Fibroblast of skin of abdomen (primary cell): Measurements from ENCODE around the gene SMTNL2.
"Not testable (repeated sequence)": the region's sequence is repeated elsewhere in the genome, so short reads cannot be mapped to it uniquely, and the experiment has no call there.

Experiments
- DNase-seq: peaks from one replicate; pipeline ENCODE4 v3.0.0-alpha.2; 2013

The SMTNL2 gene

DNA sequence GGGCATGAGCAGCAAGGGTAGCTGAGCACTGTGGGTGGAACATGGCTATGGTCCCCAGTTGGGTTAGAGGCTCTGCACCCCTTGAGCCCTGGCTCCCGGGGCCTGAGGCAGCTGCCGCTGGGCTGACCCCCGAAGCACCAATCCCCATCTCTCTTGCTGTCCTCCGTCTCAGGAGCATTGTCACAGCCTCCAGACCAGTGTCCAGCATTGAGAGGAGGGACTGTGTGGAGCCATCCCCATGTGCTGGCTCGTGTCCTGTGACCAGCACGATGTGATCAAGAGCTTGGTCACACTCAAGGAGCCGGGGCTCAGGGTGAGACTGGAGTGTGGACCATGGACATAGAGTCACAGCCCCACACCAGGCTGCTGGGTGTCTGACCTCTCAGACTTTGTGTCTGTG is 2.9 kb downstream of the SMTNL2 start:
- DNase-seq: no peak

DNA sequence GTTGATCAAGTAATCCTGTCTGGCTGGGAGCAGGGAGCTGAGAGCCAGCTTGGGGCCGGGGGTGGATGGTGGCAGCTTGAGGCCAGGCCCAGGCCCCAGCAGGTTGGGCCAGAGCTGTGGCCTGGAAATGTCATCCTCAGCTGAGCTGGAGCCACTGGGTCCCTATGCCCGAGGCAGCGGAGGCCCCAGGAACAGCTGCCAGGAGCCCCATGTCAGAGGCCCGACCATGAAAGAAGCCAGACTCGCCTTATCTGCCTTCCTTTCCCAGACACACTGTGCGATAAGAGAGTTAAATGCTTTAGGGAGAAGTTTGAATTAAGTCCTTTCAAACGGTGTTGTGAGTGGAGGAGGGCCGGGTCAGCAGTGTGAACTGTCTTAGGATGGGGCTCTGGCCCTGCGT is 3.5 kb downstream of the SMTNL2 start:
- no peak for DNase-seq

DNA sequence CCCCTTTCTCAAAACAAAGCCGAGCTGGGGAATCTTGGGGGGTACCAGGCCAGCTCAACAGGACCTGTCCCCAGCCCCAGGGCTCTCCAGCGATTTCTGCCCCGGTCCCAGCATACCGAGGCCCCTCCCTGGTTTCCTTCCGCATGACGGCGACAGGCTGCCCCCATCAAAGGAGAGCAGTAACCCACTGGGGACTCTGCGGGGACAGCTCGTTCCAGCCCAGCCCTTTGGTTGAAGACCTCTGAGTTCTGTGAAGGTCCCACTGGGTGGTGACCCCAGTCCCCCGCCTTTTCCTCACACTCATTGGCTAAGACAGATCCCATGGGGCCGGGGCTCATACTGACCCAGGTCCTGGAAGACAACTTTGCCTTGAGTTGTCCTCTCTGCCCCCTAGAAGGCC is 4.1 kb downstream of the SMTNL2 start:
- DNase-seq: no peak

DNA sequence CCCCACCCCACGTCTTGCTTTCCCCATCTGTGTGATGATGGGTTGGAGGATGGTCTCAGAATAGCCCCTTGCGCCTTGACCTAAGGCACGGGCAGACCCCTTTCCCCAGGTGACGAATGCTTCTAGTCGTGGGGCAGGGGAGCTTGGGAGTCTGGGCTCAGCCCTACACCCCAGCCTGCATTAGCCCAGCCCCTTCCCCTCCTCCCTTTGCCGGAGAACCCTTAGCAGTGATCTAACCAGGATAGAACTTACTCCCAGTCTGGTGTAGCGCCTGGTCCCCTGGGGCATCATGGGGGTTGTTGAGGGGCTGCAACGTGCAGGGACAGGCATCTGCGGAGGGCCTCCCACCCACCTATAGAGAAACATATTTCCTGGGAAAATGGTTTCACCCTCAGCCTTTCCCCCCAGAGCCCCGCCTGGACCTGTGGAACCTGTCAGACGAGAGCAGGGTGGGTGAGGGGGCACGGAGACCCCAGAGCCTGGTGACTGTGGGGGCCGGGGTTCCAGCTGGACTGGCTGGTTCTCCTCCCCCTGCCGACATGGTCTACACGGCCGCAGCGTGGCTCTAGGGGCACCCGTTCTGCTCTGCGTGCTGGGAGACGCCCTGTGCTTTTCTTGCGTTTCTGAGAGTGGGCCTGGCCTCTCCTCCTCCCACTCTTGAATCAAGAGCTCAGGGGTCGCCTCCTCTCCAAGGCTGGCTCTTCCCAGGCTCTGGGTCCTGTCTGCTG is 4.7 kb downstream of the SMTNL2 start:
- no peak for DNase-seq

DNA sequence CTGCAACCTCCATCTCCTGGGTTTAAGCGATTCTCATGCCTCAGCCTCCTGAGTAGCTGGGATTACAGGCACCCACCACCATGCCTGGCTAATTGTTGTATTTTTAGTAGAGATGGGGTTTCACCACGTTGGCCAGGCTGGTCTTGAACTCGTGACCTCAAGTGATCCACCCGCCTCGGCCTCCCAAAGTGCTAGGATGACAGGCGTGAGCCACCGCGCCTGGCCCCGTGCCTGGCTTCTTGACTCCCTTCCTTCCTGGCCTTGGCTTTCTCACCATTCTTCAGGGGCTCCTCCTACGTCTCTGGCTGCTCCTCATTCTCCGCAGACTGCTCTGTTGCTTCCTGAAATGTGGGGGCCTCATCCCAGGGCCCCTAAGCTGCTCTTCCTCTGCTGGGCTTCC is 5.7 kb downstream of the SMTNL2 start:
- DNase-seq: not testable (repeated sequence)

DNA sequence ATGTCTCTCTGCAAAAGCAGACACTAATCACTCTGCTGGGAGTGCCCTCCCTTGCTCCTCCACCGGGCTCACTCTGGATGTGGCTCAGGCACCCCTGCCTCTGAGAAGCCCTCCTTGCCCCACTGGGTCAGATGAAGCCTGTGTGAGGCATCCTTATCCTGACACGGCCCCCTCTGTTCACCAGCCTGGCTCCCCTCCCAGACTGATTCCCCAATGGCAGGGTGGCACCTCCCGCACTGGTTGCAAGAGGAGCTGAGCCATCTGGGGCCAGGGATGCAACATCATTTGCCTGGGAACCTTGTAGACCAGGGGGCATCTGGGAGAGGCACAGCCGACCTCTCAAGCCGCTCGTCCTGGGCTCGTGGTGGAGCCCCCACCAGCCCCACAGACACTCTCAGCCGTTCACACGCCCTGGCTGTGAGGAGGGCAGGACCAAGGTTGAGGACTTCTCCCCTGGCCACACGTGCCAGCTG is 6.7 kb downstream of the SMTNL2 start:
- DNase-seq: no peak

DNA sequence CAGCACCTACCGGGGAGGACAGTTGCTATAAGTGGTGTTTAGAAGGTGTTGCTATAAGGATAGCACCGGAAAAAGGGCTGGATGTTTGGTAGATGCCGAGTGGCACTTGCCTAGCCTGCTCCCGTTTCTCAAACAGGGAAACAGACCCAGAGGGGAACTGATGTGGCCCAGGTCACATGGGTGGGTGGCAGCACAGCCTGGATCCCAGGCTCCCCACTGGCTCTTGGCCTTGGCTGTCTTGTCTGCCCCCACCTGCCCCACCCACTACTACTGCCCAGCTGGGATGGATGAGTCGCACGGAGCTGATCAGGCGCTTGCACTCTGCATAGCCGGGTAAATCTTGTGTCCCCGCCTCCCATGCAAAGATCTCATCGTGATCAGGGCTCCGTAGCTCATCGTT is 7.2 kb downstream of the SMTNL2 start:
- DNase-seq: no peak

DNA sequence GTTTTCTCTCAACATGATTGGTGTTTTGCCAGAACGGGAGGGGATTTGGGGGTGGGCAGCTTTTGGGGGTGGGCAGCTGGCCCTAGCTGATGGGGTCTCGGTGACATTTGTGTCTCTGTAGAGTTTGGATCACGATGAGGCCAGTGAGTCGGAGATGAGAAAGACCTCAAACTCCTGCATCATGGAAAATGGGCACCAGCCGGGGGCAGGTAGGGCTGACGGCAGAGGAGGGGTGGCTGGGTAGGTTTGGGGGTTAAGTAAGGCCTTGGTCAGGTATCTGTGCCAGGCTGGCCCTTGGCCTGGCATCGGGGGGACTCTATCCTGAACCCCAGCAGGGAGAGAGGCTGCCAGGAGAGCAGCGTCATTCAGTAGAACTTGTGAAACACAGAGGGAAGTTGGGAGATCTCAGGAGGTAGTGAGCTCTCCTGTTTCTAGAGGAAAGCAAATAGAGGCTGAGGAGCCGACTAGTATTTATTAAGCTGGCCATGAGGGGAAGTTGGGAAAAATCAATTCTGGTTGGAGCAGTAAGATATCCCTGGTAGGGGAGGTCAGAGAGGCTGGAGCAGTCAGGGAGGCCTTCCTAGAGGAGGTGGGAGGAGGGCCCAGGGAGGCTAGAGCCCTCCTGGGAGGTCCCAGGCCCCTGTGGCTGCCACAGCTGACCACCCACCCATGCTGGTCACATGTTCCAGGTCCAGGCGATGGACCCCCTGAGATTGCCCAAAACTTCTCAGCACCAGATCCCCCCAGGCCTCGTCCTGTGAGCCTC is 8.1 kb downstream of the SMTNL2 start:
- DNase-seq: no peak

DNA sequence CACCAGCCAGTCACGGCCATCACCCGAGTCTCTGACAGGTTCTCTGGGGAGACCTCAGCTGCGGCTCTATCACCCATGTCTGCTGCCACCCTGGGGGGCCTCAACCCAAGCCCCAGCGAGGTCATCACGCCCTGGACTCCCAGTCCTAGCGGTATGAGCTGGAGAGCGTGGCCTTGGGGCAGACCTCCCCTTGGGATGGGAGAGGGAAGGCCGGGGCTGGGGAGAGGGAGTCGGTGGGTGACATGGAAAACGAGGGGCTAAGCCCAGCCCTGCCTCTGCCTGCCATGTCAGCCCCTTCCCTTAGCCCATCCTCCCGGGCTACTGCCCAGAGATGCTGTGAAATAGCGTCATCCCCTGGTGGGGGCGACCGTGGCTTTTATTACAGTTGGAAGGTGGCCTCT is 8.7 kb downstream of the SMTNL2 start:
- DNase-seq: no peak

DNA sequence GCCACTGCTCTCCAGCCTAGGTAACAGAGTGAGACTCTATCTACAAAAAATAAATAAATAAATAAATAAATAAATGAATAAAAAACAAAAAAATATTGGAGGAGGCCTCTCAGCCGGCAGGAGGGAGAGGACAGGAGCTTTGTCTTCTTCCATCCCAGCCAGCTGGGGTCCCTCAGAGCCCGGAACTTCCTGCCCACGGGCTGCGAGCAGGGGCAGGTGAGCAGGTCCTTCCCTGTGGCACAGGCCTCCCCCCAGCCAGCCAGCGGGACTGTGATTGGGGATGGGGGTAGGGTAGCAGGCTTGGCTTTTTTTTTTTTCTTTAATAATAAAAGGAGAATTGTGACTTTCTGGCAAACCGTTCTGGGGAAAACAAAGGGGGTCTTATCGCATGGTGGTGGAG is 10.1 kb downstream of the SMTNL2 start:
- no peak for DNase-seq

DNA sequence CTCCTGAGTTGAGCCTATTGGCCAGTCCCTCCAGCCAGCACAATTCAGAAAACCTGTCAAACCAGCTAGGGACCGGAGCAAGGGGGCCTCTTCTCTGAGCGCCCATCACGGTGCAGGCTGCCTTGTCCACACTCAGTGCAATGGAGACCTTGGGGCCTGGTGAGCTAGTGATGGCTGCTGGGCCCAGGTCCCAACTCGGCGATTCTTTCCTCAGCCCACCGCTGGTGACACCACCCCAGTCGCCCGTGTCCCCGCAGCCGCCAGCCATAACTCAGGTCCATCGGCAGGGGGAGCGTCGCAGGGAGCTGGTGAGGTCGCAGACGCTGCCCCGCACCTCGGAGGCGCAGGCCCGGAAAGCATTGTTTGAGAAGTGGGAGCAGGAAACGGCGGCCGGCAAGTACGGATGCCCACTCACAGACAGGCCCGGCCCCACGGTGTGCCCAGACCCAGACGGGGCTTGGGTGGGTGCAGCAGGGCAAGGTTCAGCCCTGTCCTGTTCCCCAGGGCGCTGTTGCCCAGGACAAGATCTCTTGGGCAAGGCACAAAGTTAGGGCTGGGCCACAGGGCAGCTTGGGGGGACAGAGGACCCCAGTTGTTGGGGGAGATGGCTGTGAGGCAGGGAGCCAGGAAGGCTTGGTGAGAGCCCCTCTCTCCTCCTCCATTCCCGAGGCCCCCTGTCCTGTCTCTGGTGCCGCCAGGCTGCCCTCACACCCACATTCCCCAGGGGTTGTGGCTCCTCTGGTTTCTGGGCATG is 10.8 kb downstream of the SMTNL2 start:
- no peak for DNase-seq

DNA sequence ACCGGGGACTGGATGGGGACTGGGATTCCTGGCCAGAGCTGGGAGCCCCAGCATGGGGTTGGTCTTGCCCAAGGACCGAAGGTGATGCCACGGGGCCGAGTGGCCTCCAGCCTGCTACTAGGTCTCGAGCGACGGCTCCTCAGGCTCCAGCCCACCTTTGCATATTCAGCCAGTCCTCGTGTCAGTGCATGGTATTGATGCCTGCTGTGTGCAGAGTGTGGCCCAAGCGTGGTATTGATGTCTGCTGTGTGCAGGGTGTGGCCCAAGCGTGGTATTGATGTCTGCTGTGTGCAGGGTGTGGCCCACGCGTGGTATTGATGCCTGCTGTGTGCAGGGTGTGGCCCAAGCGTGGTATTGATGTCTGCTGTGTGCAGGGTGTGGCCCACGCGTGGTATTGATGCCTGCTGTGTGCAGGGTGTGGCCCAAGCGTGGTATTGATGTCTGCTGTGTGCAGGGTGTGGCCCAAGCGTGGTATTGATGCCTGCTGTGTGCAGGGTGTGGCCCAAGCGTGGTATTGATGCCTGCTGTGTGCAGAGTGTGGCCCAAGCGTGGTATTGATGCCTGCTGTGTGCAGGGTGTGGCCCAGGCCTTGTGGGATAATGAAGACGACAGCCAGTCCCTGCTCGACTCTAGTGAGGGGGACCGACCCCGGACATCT is 11.5 kb downstream of the SMTNL2 start:
- DNase-seq: not testable (repeated sequence)

DNA sequence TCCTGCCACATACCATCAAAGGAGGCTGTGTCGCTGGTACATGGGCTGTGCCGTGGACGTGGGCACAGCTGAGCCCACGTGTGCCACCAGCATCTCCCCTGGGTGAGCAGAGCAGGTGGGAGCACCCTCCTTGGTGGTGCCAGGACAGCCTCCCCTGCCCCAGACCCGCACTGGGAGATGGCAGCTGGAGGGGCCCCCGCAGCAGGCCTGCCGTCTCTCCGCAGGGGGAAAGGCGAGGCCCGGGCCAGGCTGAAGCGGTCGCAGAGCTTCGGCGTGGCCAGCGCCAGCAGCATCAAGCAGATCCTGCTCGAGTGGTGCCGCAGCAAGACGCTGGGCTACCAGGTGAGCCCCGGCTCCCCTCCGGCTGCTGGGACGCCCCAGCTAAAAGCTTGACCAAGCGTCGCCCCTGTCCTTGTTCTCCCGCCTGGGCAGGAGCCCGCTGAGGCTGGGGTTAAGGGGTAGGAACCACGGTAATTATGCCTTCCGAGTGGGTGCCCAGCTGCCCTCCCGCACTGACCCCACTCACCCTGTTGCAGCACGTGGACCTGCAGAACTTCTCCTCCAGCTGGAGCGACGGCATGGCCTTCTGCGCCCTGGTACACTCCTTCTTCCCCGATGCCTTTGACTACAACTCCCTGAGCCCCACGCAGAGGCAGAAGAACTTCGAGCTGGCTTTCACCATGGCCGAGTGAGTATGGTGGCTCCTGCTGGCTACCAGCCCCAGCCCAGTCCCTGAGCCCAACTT is 12.5 kb downstream of the SMTNL2 start:
- no peak for DNase-seq

DNA sequence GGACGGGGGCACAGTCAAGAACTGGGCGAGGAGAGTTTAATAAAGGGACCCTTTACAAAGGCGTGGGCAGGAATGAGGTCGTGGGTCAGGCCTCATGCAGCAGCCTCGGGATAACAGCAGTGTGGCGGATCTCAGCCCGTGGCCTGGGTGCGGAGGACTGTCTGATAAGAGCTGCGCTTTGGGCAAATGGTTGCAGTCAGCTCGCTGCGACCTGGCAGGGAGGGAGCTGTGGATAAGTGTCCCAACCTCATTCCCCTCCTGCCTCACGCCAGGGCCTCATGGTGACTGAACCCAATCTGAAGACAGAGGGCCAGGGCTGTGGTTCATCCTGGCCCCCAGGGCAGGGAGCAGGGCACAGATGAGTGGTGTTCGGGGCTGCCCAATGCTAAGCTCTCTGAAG is 13.6 kb downstream of the SMTNL2 start:
- no peak for DNase-seq

DNA sequence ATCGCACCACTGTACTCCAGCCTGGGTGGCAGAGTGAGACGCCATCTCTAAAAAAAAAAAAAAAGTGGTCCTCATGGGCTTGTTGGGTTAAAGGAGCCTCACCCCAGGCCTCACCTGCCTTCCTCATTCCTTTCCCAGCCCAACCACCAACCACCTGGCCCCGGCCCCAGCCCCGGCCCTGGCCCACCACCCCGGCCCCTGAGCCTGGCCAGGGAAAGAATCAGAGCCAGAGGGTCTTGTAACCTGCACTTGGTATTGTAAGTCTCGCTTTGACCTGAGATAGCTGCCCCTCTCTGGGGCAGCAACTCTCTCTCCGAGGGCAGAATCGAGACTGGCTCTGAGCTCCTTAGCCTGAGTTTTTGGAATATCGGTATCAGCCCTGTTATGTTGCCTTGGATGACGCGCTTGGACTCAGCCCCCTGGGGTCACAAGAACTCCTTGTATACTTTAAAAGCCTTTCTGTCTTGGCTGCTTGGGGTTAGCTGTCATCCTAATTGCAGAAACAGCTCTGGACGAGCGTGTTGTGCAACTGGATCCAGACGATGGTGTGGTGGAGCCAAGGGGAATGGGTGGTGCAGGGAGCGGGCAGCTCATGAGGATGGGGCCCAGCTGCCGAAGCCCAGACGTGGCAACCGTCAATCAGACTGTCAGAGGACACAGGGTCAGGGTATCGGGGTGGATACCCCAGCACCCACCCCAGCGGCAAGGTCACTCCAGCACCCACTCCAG is 14.6 kb downstream of the SMTNL2 start:
- peak; percentile 53 for DNase-seq

DNA sequence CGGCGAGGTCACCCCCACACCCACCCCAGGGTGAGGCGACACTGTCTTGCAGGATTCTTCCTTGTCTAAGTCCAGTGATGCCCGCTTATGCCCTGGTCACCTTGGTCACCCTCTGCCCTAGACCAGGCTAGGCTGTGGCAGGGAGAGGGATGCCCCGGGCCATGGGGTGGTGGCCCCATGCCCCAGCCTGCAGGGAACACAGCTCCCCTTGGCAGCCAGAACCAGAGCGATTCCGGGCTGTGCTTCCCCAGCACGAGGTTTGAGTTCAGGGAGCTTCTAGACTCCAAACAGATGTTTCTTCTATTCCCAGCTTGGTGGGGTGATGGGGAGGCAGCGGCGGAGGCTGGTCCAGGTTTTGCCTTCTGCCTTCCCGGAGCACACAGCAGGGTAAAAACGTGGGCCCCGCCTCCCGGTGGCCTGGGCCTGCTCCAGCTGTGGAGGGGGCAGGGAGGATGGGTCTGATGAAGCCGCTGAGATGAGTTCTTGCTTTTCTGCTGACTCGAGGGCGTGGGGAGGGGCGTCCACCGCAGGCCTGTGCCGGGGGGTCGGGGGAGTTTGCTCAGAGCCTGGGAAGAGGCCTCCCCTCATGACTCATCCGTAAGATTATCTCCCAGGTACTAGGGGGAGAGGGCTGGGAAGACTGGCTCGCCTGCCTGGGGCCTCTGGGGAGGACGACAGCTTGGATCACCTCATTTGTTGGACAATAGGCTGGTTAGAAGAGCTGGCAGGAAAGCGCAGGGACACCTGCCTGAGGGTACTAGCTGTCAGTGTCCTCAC is 15.4 kb downstream of the SMTNL2 start:
- DNase-seq: peak; percentile 73

DNA sequence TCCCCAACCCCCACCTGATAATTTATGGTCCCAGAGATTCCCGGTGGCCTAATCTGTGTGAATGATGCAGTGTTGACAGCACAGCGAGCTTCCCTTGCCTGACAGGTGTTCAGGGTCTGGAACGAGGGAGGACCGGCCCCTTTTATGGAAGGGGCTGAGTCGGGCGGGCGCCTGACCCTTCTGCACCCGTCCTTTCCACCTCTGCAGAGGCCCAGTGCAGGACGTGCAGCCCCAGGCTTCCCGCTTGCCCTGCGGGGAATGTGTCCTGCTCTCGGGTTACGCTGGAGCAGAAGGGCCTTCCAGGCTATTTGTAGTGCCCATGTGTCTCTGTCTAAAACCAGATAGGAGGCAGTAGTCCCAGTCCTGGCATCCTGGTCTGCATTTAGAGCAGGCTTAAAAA is 16.2 kb downstream of the SMTNL2 start:
- DNase-seq: no peak

DNA sequence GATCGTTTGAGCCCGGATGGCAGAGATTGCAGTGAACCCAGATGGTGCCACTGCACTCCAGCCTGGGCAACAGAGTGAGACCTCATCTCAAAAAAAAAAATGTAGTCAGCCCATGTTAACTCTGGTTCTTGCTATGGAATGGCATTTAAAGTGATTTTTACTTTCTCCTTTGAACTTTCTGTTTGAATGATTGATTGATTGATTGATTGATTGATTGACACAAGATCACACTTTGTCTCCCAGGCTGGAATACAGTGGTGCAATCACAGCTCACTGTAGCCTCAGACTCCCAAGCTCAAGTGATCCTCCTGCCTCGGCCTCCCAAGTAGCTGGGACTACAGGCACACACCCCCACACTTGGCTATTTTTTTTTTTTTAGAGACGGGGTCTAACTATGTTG is 17.0 kb downstream of the SMTNL2 start:
- DNase-seq: no peak

DNA sequence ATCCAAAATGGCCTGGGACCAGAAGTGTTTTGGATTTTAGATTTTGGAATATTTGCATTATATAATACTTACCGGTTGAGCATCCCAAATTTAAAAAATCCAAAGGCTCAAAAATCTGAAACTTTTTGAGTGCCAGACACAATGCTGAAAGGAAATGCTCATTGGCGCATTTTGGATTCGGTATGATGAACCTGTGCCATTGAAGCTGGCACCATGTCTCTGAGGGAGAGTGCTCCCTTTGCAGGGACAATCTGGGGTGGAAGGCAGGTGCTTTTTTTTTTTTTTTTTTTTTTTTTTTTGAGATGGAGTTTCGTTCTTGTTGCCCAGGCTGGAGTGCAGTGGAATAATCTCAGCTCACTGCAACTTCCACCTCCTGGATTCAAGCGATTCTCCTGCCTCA is 17.7 kb downstream of the SMTNL2 start:
- no peak for DNase-seq

DNA sequence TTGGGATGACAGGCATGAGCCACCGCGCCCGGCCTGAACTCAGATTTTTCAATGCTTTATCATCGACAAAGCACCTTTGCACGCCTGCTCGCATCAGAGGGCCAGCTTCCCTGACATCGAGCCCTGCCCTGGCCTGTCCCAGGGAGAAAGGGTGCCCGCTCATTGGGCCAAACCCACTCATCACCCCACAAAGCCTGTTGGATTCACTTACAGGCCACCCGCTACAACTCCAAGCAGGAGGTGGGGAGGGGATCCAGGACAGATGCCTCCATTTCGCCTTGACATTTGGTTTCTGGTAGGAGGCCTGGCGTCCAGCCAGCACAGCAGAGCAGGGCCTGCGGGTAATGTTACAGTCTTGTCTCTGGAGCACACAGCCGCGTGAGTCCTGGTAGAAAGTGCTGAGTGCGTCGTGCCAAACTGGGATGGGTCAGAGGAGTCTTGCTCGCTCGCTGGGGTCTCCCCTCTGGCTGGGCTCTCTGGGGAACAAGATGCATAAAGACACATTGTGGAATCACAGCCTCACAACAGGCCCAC is 19.8 kb downstream of the SMTNL2 start:
- peak; percentile 74 for DNase-seq
